Activated CD4-positive, CD25-positive, alpha-beta regulatory T cell treated with anti-CD3 and anti-CD28 coated beads, Interleukin-2, amount 50 U/mL, for 16 hours (primary cell): ENCODE data around the gene AOAH.
"Not testable (repeated sequence)": the region's sequence is repeated elsewhere in the genome, so short reads cannot be mapped to it uniquely, and the experiment has no call there.

Experiments
- DNase-seq: peaks from one replicate; pipeline ENCODE4 v3.0.0-alpha.2; 2020; ENCODE audit warnings: low read depth, low spot score

The AOAH gene

GRCh38 chr7:36512616-36513015, 211.7 kb downstream of the AOAH start:
- DNase-seq = no peak

GRCh38 chr7:36509962-36510361, 214.3 kb downstream of the AOAH start:
- DNase-seq = no peak

DNA sequence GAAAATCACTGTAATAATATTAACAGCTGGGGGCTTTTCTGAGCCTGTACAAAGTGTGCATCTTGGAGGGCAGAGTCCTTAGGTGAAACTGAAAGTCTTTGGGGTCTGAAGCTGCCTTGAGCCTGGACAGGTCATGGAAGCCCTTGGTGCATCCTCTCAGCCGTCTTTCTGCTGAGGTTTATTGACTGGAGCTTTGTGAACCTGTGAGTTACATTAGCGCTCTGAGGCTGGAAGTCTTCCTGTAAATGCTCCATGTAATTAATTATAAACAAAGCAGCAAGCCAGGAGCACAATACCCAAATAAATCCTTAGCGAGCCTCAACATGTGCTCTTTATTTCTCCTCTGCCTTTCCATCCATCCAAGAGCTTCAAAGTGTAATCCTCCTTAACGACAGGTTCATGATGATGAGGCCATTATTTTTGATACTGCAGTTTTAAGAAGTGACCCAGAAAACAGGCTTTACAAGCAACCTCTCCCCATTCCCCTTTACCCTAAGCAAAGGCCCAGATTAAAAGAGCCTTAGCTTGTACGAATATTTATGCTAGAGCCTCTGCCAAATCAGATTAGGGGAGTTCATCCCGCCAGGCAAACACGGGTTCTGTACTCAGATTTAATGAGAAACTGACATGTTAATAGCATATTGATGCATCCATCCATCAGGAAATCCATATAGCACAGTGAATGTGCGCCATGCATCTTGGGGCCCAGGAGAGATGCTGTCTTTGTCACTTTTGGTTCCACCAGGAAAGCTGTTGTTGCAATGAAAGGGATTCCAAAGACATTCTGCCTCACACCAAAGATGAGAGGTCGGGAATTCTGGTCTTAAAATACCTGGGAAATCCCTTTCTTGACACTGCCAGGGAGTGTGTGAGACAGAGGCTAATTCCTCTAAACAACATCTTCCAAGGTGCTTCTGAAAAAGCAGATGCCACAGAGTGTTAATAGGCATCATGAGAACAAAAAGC, 216.5 kb downstream of the AOAH start:
- DNase-seq = no peak

DNA sequence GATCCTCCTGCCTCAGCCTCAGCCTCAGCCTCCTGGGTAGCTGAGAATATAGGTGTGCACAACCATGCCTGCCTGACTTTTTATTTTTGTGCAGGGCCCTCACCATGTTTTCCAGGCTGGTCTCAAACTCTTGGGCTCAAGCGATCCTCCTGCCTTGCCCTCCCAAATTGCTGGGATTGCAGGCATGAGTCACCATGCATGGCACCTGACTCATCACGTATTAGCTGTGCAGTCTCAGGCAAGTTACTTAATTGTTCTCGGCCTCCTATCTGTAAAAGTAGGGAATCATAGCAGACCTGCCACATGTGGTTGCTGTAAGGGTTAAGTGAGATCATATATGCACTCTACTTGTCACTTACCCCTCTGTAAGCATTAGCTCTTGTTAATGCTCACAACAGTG, 217.5 kb downstream of the AOAH start:
- no peak for DNase-seq

- DNase-seq = no peak
Observed at GRCh38 chr7:36506130-36506798, 218.0 kb downstream of the AOAH start.

DNA sequence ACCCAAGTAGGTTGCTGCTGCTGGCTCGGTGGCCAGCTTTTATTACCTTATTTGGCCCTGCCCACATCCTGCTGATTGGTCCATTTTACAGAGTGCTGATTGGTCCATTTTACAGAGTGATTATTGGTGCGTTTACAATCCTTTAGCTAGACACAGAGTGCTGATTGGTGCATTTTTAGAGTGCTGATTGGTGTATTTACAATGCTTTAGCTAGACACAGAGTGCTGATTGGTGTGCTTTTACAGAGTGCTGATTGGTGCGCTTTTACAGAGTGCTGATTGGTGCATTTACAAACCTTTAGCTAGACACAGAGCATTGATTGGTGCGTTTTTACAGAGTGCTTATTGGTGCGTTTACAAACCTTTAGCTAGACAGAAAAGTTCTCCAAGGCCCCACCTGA, 219.7 kb downstream of the AOAH start:
- not testable (repeated sequence) for DNase-seq

DNA sequence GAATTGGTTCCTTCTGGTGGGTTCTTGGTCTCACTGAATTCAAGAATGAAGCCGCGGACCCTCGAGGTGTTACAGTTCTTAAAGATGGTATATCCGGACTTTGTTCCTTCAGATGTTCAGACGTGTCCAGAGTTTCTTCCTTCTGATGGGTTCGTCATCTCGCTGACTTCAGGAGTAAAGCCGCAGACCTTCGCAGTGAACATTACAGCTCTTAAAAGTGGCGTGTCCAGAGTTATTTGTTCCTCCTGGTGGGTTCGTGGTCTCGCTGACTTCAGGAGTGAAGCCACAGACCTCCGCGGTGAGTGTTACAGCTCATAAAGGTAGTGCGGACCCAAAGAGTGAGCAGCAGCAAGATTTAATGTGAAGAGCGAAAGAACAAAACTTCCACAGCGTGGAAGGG, 220.1 kb downstream of the AOAH start:
- DNase-seq = not testable (repeated sequence)

DNA sequence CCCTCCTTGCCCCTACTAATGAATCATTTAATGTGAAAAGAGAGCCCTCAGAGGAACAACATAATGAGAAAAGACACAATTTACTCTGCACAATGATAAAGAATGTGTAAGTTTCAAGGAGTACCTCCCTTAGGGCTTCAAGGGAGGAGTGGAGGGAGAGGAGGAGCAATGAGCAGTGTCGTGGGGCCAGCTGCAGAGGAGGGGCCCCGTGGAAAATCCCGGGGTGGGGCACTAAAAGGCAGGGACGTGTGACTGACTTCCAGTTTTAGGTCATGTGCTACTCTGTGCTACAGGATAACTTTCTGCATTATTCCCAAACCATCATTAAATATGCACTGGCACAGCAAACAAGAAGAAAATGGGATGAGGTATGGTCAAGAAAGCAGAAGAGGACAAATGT, 226.5 kb downstream of the AOAH start:
- no peak for DNase-seq

- not testable (repeated sequence) for DNase-seq
Observed at GRCh38 chr7:36497176-36497575, 227.1 kb downstream of the AOAH start.

GRCh38 chr7:36496576-36496975, 227.7 kb downstream of the AOAH start:
- no peak for DNase-seq

DNA sequence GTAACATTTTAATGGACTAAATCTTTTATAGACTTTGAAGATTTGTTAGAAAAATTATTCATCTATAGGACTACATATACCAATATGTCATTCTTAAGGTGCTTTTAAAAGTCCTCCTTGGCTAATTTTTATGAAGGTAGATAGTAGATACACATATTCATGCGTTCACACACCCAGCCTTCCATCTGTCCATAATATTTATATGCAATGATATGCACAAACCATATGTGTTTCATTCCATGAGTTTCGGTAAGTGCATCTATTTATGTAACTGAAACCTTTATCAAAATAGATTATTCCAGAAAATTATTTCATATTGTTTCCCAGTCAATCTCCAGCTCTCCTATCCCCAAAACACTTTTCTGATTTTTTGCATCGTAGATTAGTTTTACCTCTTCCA, 233.0 kb downstream of the AOAH start:
- no peak for DNase-seq

- no peak for DNase-seq
Observed at GRCh38 chr7:36490419-36490830, 233.9 kb downstream of the AOAH start.

DNA sequence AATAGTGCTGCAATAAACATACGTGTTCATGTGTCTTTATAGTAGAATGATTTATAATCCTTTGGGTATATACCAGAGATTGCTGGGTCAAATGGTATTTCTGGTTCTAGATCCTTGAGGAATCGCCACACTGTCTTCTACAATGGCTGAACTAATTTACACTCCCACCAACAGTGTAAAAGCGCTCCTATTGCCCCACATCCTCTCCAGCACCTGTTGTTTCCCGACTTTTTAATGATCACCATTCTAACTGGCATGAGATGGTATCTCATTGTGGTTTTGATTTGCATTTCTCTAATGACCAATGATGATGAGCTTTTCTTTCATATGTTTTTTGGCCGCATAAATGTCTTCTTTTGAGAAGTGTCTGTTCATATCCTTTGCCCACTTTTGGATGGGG, 235.6 kb downstream of the AOAH start:
- DNase-seq = not testable (repeated sequence)

DNA sequence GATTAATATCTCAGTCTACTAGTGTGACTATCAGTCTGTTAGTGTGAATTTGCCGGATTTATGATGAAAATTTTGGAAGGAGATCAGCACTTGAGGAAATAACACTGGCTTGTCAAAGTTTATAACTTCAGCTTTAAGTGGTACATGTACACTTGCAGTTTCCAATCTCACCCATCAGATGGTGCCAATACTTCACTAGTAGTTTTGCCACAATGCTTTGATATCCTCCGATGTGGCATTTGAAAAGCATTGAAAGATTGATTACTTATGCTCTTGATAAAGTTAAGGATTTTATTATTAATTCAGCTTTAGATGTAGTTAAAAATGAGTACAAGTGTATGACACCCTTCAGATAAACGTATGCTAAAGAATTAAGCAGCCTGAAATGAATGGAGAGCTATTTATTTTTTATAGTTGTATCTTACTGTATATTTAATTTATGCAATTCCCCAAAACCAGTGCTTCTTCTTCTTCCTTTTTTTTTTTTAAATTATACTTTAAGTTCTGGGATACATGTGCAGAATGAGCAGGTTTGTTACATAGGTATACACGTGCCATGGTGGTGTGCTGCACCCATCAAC, 236.4 kb downstream of the AOAH start:
- DNase-seq = no peak

- no peak for DNase-seq
Observed at GRCh38 chr7:36486336-36486735, 238.0 kb downstream of the AOAH start.

- no peak for DNase-seq
Observed at GRCh38 chr7:36484265-36484664, 240.0 kb downstream of the AOAH start.

DNA sequence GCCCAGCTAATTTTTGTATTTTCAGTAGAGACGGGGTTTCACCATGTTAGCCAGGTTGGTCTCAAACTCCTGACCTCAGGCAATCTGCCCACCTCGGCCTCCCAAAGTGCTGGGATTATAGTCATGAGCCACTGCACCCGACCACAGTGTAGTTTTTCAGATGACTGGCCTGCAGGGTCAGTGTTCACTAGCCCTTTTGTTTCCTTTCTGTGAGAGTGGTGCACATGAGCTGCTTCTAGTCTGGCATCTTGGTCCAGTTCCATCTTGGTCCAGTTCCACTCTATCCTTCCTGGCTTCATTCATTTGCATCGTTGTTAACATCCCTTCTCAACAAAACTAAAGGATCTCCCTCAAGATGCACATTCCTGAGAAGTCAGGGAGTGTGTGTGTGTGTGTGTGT, 240.4 kb downstream of the AOAH start:
- DNase-seq = not testable (repeated sequence)

DNA sequence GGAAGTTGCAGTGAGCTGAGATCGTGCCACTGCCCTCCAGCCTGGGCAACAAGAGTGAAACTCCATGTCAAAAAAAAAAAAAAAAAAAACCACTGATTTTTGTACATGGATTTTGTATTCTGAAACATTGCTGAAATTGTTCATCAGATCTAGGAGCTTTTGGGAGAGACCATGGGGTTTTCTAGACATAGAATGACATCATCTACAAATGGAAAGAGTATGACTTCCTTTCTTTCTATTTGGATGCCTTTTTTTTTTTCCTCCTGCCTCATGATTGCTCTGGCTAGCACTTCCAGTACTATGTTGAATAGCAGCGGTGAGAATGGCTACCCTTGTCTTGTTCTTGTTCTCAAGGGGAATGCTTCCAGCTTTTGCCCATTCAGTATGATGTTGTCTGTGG, 245.5 kb downstream of the AOAH start:
- no peak for DNase-seq

DNA sequence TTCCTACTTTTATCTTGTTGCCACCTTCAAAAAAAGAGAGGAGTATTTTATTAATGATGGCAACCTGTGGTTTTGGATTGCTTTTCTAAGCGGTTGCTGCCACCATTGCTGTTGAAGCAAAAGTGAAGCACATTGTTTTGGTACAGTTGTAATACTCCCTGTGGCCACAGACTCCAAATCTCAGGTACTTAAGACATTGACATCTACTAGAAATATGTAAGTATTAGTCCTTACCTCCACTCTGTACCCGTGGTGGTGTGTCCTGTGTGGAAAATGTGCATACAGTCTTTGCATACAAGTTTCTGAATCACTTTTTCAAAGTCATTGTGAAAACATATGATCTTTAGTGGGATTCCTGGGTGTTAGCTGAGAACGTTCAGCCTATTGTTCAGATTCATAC, 248.9 kb downstream of the AOAH start:
- no peak for DNase-seq

GRCh38 chr7:36475011-36475342, 249.3 kb downstream of the AOAH start:
- DNase-seq = no peak

DNA sequence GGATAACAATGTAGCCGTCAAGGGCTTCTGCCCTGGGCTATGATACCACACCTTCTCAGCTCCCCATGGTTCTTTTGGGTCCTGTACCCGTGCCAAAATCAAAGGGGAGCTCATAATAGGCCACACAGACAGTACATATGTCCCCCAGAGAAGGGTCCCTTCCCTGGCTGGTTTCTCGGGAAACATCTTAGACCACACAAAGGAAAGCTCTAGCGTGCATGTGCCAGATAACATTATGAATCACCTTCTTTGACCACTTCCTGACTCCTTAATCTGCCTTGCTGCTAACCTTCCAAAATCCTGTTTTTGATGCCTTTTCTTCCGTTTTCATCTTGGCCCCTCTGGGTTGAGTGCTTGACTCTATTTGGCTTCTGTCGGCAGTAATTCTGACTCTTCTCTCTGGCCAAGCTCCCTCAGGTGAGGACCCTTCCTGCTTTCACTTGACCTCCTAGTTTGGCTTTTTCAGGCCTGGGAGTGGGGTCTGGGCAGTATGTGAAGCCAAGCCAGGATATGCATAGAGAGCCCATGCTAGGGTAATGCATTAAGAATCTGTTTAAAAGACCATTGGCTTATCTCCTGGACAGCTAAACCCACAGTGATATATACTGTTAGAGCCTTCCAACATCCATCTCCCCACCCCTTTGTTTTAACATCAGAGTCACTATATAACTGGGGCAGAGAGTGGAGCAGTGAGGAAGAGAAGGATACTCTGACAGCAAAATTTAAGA, 249.8 kb downstream of the AOAH start:
- no peak for DNase-seq
